ENCODE measurements around the gene KRT5.

KRT5 gene

GRCh38 chr12:52537101-52537500 lies 16.9 kb upstream of the KRT5 start:
- Histone ChIP-seq H3K4me3 (ENCODE audit: low read length) (no peak overlapping the region), H3K36me3 (ENCODE audit: control insufficient read depth, insufficient read depth, low read length) (no peaks in the 10 kb centered on the region), H3K4me1 (ENCODE audit: control insufficient read depth, insufficient read depth, low read length) (no peaks in the 10 kb centered on the region), H3K27me3 (ENCODE audit: control insufficient read depth, insufficient read depth, low read length) (no peaks in the 10 kb centered on the region), H3K27ac (ENCODE audit: low read length) (no peak overlapping the region), H3K9me3 (ENCODE audit: control insufficient read depth, insufficient read depth, low read length) (no peaks in the 10 kb centered on the region)
- WGBS (ENCODE audit: insufficient coverage, insufficient read length) = no CpG with 5 or more reads among the region's 3 CpGs
- no peak for DNase-seq (ENCODE audit: low read depth, low spot score)

GRCh38 chr12:52535574-52535973 lies 15.4 kb upstream of the KRT5 start:
- no peaks in the 10 kb centered on the region for H3K9me3 ChIP-seq (ENCODE audit: control insufficient read depth, insufficient read depth, low read length)
- no peaks in the 10 kb centered on the region for H3K4me1 ChIP-seq (ENCODE audit: control insufficient read depth, insufficient read depth, low read length)
- no peak overlapping the region for H3K4me3 ChIP-seq (ENCODE audit: low read length)
- no CpG with 5 or more reads among the region's 1 CpG for WGBS (ENCODE audit: insufficient coverage, insufficient read length)
- no peak overlapping the region for H3K27ac ChIP-seq (ENCODE audit: low read length)
- H3K36me3 ChIP-seq (ENCODE audit: control insufficient read depth, insufficient read depth, low read length) = no peaks in the 10 kb centered on the region
- no peaks in the 10 kb centered on the region for H3K27me3 ChIP-seq (ENCODE audit: control insufficient read depth, insufficient read depth, low read length)
- DNase-seq (ENCODE audit: low read depth, low spot score) = no peak

- WGBS (ENCODE audit: insufficient coverage, insufficient read length) = no CpG with 5 or more reads among the region's 5 CpGs
- no peaks in the 10 kb centered on the region for H3K36me3 ChIP-seq (ENCODE audit: control insufficient read depth, insufficient read depth, low read length)
- no peak for DNase-seq (ENCODE audit: low read depth, low spot score)
- no peaks in the 10 kb centered on the region for H3K9me3 ChIP-seq (ENCODE audit: control insufficient read depth, insufficient read depth, low read length)
- H3K27me3 ChIP-seq (ENCODE audit: control insufficient read depth, insufficient read depth, low read length) = no peaks in the 10 kb centered on the region
- H3K4me1 ChIP-seq (ENCODE audit: control insufficient read depth, insufficient read depth, low read length) = no peaks in the 10 kb centered on the region
- no peak overlapping the region for H3K4me3 ChIP-seq (ENCODE audit: low read length)
- H3K27ac ChIP-seq (ENCODE audit: low read length) = no peak overlapping the region
Observed at GRCh38 chr12:52534482-52534881, 14.3 kb upstream of the KRT5 start.

GRCh38 chr12:52533686-52534470 lies 13.7 kb upstream of the KRT5 start:
- no peaks in the 10 kb centered on the region for H3K27me3 ChIP-seq (ENCODE audit: control insufficient read depth, insufficient read depth, low read length)
- H3K9me3 ChIP-seq (ENCODE audit: control insufficient read depth, insufficient read depth, low read length) = no peaks in the 10 kb centered on the region
- no peaks in the 10 kb centered on the region for H3K4me1 ChIP-seq (ENCODE audit: control insufficient read depth, insufficient read depth, low read length)
- no peak overlapping the region for H3K4me3 ChIP-seq (ENCODE audit: low read length)
- no peaks in the 10 kb centered on the region for H3K36me3 ChIP-seq (ENCODE audit: control insufficient read depth, insufficient read depth, low read length)
- no CpG with 5 or more reads among the region's 10 CpGs for WGBS (ENCODE audit: insufficient coverage, insufficient read length)
- no peak overlapping the region for H3K27ac ChIP-seq (ENCODE audit: low read length)
- DNase-seq (ENCODE audit: low read depth, low spot score) = no peak

GRCh38 chr12:52532636-52533035 lies 12.4 kb upstream of the KRT5 start:
- Histone ChIP-seq H3K27me3 (ENCODE audit: control insufficient read depth, insufficient read depth, low read length) (no peaks in the 10 kb centered on the region), H3K4me3 (ENCODE audit: low read length) (no peak overlapping the region), H3K27ac (ENCODE audit: low read length) (no peak overlapping the region), H3K9me3 (ENCODE audit: control insufficient read depth, insufficient read depth, low read length) (no peaks in the 10 kb centered on the region), H3K4me1 (ENCODE audit: control insufficient read depth, insufficient read depth, low read length) (no peaks in the 10 kb centered on the region), H3K36me3 (ENCODE audit: control insufficient read depth, insufficient read depth, low read length) (no peaks in the 10 kb centered on the region)
- DNase-seq (ENCODE audit: low read depth, low spot score) = no peak
- no CpG with 5 or more reads among the region's 4 CpGs for WGBS (ENCODE audit: insufficient coverage, insufficient read length)

GRCh38 chr12:52531566-52532300 lies 11.5 kb upstream of the KRT5 start:
- DNase-seq (ENCODE audit: low read depth, low spot score) = no peak
- Histone ChIP-seq H3K4me3 (ENCODE audit: low read length) (no peak overlapping the region), H3K27me3 (ENCODE audit: control insufficient read depth, insufficient read depth, low read length) (no peaks in the 10 kb centered on the region), H3K9me3 (ENCODE audit: control insufficient read depth, insufficient read depth, low read length) (no peaks in the 10 kb centered on the region), H3K27ac (ENCODE audit: low read length) (no peak overlapping the region), H3K4me1 (ENCODE audit: control insufficient read depth, insufficient read depth, low read length) (no peaks in the 10 kb centered on the region), H3K36me3 (ENCODE audit: control insufficient read depth, insufficient read depth, low read length) (no peaks in the 10 kb centered on the region)
- WGBS (ENCODE audit: insufficient coverage, insufficient read length) = no CpG with 5 or more reads among the region's 18 CpGs

GRCh38 chr12:52530905-52531304 lies 10.7 kb upstream of the KRT5 start:
- WGBS (ENCODE audit: insufficient coverage, insufficient read length) = no CpG with 5 or more reads among the region's 2 CpGs
- no peaks in the 10 kb centered on the region for H3K27me3 ChIP-seq (ENCODE audit: control insufficient read depth, insufficient read depth, low read length)
- H3K27ac ChIP-seq (ENCODE audit: low read length) = no peak overlapping the region
- H3K9me3 ChIP-seq (ENCODE audit: control insufficient read depth, insufficient read depth, low read length) = no peaks in the 10 kb centered on the region
- no peaks in the 10 kb centered on the region for H3K36me3 ChIP-seq (ENCODE audit: control insufficient read depth, insufficient read depth, low read length)
- no peak for DNase-seq (ENCODE audit: low read depth, low spot score)
- H3K4me3 ChIP-seq (ENCODE audit: low read length) = no peak overlapping the region
- no peaks in the 10 kb centered on the region for H3K4me1 ChIP-seq (ENCODE audit: control insufficient read depth, insufficient read depth, low read length)

- no peak overlapping the region for H3K4me3 ChIP-seq (ENCODE audit: low read length)
- H3K27me3 ChIP-seq (ENCODE audit: control insufficient read depth, insufficient read depth, low read length) = no peaks in the 10 kb centered on the region
- no peak overlapping the region for H3K27ac ChIP-seq (ENCODE audit: low read length)
- DNase-seq (ENCODE audit: low read depth, low spot score) = no peak
- no peaks in the 10 kb centered on the region for H3K4me1 ChIP-seq (ENCODE audit: control insufficient read depth, insufficient read depth, low read length)
- no CpG with 5 or more reads among the region's 2 CpGs for WGBS (ENCODE audit: insufficient coverage, insufficient read length)
- no peaks in the 10 kb centered on the region for H3K9me3 ChIP-seq (ENCODE audit: control insufficient read depth, insufficient read depth, low read length)
- H3K36me3 ChIP-seq (ENCODE audit: control insufficient read depth, insufficient read depth, low read length) = no peaks in the 10 kb centered on the region
Observed at GRCh38 chr12:52530366-52530765, 10.2 kb upstream of the KRT5 start.

- H3K27me3 ChIP-seq (ENCODE audit: control insufficient read depth, insufficient read depth, low read length) = no peaks in the 10 kb centered on the region
- no peaks in the 10 kb centered on the region for H3K36me3 ChIP-seq (ENCODE audit: control insufficient read depth, insufficient read depth, low read length)
- no peak overlapping the region for H3K27ac ChIP-seq (ENCODE audit: low read length)
- H3K9me3 ChIP-seq (ENCODE audit: control insufficient read depth, insufficient read depth, low read length) = no peaks in the 10 kb centered on the region
- DNase-seq (ENCODE audit: low read depth, low spot score) = no peak
- no peak overlapping the region for H3K4me3 ChIP-seq (ENCODE audit: low read length)
- H3K4me1 ChIP-seq (ENCODE audit: control insufficient read depth, insufficient read depth, low read length) = no peaks in the 10 kb centered on the region
- WGBS (ENCODE audit: insufficient coverage, insufficient read length) = no CpG with 5 or more reads among the region's 9 CpGs
Observed at GRCh38 chr12:52529846-52530245, 9.7 kb upstream of the KRT5 start.

- Histone ChIP-seq H3K27me3 (ENCODE audit: control insufficient read depth, insufficient read depth, low read length) (no peaks in the 10 kb centered on the region), H3K9me3 (ENCODE audit: control insufficient read depth, insufficient read depth, low read length) (no peaks in the 10 kb centered on the region), H3K4me1 (ENCODE audit: control insufficient read depth, insufficient read depth, low read length) (no peaks in the 10 kb centered on the region), H3K27ac (ENCODE audit: low read length) (no peak overlapping the region), H3K36me3 (ENCODE audit: control insufficient read depth, insufficient read depth, low read length) (no peaks in the 10 kb centered on the region), H3K4me3 (ENCODE audit: low read length) (no peak overlapping the region)
- no CpG with 5 or more reads among the region's 2 CpGs for WGBS (ENCODE audit: insufficient coverage, insufficient read length)
- no peak for DNase-seq (ENCODE audit: low read depth, low spot score)
Observed at GRCh38 chr12:52529417-52529816, 9.2 kb upstream of the KRT5 start.

All from iPS DF 6.9 (cell line).